ENCODE results near the gene SRBD1.

DNA sequence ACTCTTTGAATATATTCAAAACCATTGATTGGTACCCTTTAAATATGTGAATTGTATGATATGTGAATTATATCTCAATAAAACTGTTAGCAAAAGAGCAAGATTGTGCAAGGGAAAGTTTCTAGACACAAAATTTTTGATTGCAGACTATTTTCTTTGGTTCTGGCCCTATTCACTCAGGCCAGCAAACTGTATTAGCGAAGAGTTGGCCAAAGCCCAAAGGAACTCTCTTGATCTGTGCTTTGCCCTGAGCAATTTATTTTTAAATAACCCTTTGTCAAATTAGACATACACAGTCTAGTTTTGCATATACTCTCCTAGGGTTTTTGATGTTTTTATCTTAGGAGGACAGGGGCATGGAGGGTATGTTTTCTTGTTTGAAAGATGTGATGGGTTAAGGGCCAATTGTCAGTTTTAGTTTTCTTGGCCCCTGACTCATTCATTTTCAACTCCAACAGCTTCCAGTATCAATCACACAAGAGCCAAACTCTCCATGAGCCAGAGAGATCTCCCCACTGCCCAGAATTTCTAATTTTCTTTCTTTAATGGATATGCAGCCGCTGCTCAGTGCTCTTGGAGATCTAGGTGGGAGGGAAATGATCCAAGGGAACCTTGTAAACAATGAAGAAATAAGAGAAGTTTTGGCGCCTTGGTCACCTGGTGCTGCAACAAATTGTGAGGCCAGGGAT is 231.5 kb downstream of the SRBD1 start:
- TF ChIP-seq POLR2A (IDR thresholded peaks at IDR 0.05; ENCODE audit: control extremely low read depth in 1 of 2, low read depth in 2 of 2, low read length in 2 of 2), result no peak
- no peak for TF ChIP-seq FOSL1 (IDR thresholded peaks at IDR 0.05; ENCODE audit: insufficient read depth, low read depth, low read length)
- no peak for TF ChIP-seq CTCF (IDR thresholded peaks at IDR 0.05; ENCODE audit: control extremely low read depth in 1 of 3, insufficient read depth in 1 of 3, low read depth in 1 of 3, low read length in 3 of 3)
- TF ChIP-seq EZH2 (IDR thresholded peaks at IDR 0.05; ENCODE audit: low read depth, low read length, severe bottlenecking), result no peak
- TF ChIP-seq RAD21 (IDR thresholded peaks at IDR 0.05 in 1 of 2, conservative IDR thresholded peaks at IDR 0.05 in 1 of 2; ENCODE audit: low read depth in 2 of 2, low read length in 2 of 2), result no peak
- no peak for TF ChIP-seq RNF2 (IDR thresholded peaks at IDR 0.05; ENCODE audit: borderline replicate concordance, low read depth, low read length, missing control alignments, poor library complexity, severe bottlenecking)
- no peak for TF ChIP-seq RBBP5 (IDR thresholded peaks at IDR 0.05; ENCODE audit: borderline replicate concordance, low read depth, low read length)
- TF ChIP-seq TCF12 (IDR thresholded peaks at IDR 0.05; ENCODE audit: low read depth, low read length), result no peak
- no peak for TF ChIP-seq JUND (IDR thresholded peaks at IDR 0.05; ENCODE audit: low read length)
- no peak for TF ChIP-seq ATF2 (IDR thresholded peaks at IDR 0.05; ENCODE audit: low read length)
- no peak for TF ChIP-seq TAF1 (IDR thresholded peaks at IDR 0.05; ENCODE audit: low read depth, low read length)
- no peak for TF ChIP-seq ZNF274 (IDR thresholded peaks at IDR 0.05; ENCODE audit: borderline replicate concordance, extremely low read depth, low read length)
- no peak for TF ChIP-seq BCL11A (IDR thresholded peaks at IDR 0.05; ENCODE audit: low read depth in 2 of 2, low read length in 2 of 2)

Measured in H1 (cell line).